ENCODE data around the gene CCDC73.
"Not testable (repeated sequence)": the region's sequence is repeated elsewhere in the genome, so short reads cannot be mapped to it uniquely, and the experiment has no call there.

The CCDC73 gene

DNA sequence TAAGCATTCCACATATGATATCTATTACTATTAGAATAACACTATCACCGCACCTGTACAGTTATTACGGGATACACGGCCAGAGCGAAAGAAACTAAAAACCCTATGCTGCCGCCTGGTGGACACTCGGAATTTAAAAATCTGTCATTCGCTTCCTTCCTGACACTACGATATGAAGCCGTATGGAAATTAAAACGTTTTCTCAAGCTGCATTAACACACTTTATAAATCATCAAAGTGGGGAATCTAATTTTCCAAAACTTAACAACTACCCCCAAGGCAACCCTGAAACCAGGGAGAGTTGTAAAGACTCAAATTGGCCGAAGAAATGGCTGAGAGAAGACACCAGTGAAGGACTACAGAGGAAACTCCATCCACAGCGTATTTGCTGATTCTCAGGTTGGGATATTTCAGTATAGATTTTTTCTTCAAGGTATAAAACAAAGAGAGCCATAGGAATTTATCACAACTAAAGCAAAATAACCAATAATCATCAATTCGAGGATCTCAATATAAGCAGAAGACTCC is 1.4 kb downstream of the CCDC73 start:
- ATAC-seq, result peak; percentile 48 to 53

DNA sequence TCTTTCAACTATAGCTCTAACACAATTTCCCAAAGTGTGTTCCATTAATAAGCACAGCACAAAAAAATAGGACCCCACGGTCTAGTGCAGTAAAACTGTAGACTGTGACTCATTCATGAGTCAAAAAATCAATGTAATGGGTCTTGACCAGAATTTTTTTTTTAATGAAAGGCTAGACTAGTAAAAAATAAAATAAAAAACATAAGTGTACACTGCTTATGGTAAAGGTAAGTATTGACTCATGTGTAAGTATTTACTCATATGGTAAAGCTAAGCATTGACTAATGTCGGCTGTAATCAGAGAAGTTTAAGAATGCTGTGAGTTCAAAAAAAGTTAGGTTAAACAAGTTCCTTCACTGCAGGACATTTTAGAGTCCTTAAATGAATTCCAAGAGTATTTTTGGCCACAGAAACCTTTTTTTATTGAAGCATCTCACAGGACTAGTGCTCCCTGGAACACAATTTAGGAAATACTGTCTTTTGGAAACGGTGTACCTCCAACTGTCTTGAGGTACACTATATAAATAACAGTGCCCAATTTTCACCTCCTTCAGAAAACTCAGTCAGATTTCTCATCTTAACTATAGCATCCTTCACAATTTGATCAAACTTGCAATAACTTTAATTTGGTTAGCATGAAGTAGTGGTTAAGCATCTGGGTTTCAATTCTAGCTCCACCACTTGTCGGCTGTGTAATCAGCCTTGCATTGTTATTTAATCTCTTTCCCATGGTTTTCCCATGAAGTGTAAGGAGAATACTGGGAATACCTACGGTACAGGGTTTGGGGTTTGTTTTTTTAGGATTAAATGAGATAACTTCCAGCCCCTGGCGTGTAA is 2.1 kb downstream of the CCDC73 start:
- ATAC-seq, result peak in 1 of 2 donors; percentile 33

DNA sequence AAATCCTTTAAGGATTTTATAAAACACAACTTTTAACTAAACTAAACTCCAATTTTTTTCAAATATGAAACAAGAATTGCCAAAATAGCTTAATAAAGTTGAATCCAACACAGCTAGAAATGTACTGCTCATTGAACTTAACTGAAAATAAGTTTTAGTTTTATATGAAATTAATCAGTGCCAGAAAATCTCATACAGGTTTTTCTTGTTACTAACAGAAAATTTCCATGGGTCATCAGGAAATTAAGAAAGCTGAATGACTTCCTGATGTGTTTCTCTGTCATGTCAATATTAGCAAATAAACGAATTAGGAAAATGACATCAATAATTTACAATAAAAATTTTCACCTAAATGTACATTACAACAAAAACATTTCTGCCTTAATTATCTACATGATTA is 3.5 kb downstream of the CCDC73 start:
- ATAC-seq, result no peak

GRCh38 chr11:32786811-32787210 is 7.7 kb downstream of the CCDC73 start:
- no peak for ATAC-seq

- no peak for ATAC-seq
Measured at GRCh38 chr11:32785262-32785661, 9.2 kb downstream of the CCDC73 start.

DNA sequence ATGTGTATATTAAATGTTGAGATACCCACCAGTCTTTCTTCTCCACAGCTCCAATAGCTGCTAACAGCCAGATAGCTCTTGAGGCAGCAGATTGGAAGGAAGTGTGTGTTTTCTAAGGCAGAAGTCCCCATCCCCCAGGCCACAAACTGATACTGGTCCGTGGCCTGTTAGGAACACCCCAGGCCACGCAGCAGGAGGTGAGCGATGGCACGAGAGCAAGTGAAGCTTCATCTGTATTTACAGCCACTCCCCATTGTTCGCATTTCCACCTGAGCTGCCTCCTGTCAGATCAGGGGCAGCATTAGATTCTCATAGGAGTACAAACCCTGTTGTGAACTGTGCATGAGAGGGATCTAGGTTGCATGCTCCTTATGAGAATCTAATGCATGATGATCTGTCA is 12.7 kb downstream of the CCDC73 start:
- ATAC-seq, result no peak

DNA sequence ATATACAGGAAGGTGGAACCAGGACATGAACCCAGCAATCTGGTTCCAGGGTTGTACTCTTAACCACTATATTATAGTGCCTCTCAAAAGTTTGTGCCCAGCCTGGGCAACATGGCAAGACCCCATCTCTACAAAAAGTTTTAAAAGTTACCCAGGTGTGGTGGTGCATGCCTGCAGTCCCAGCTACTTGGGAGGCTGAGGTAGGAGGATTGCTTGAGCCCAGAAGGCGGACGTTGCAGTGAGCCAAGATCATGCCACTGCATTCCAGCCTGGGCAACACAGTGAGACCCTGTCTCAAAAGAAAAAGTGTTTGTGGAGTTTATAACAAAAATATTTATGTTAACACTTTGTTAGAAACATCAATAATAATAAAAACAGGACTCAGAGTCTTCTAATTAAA is 13.6 kb downstream of the CCDC73 start:
- ATAC-seq, result not testable (repeated sequence)

DNA sequence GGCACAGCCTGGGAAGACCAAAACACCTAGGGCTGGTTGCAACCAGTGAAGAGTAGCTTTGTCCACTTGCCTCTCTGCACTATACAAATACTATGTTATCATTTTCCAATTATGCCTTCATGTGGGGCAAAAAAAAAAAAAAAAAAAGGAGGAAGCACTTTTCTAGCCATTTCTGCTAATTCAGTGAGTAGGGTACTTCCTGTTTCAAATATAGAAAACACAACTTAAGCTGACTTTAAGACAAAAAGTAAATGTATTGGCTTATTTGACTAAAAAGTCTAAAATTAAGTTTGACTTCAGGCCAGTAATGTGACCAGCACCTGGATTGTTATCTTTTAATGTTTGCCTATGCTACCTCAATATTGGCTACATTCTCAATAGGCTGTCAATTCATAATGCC is 15.3 kb downstream of the CCDC73 start:
- ATAC-seq, result no peak

GRCh38 chr11:32775908-32776307 is 18.6 kb downstream of the CCDC73 start:
- no peak for ATAC-seq

DNA sequence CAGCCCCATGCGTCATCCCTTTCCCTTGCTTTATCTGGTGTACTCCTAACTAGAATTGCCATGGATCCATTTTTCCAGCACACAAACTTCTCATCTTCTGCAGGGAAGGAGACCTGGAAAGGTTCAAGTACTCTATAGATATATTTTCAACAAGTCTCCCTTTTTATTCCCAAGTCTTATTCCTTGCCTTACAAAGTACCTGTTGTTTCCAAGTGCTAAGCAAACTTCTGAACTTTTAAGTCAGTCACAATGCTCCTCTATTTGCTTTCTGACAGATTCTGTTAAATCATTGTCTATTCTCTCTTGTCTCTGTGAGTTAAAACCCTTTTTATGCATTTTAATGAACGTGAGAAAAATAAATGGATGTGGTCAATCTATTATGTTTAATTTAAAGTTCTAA is 20.4 kb downstream of the CCDC73 start:
- ATAC-seq, result no peak

DNA sequence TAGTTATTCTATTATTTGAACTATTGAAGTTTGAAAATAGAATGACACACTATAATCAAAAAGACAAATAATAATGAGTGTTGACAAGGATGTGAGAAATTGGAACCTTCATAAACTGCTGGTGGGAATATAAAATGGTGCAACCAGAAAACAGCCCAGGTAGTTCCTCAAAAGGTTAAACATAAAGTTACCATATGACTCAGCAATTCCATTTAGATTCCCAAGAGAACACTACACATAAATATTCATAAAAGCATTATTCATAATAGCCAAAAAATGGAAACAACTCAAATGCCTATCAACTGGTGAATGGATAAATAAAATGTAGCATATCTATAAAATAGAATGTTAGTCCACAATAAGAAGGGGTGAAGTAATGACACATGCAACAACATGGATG is 21.7 kb downstream of the CCDC73 start:
- ATAC-seq, result no peak

DNA sequence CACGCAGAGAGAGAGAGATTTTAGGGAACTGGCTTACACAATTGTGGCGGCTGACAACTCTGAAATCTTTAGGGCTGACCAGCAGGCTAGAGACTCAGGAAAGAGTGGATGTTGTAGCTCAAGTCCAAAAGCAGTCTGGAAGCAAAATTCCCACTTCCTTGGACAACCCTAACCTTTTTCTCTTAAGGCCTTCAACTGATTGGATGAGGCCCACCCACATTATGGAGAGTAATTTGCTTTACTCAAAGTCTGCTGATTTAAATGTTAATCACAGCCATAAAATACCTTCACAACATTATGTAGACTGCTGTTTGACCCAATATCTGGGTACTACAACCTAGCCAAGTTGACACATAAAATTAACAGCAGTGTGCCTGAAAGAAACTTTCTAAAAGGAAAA is 32.7 kb downstream of the CCDC73 start:
- ATAC-seq, result not testable (repeated sequence)

DNA sequence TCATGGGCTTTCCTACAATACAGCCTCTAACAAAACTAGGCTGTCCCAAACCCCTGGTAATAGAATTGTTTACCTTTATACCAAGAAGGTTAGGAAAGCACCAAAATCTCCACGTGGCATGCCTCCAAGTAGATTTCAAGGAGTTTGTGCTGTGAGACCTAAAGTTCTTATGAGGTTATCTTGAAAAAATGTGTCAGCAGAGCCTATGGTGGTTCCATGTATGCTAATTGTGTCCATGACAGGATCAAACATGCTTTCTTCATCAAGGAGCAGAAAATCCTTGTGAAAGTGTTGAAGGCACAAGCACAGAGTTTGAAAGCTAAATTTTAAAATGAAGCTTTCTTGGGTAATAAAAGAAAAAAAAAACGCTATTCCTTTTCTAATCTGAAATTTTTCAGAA is 36.2 kb downstream of the CCDC73 start:
- no peak for ATAC-seq

- not testable (repeated sequence) for ATAC-seq
Measured at GRCh38 chr11:32753181-32753580, 41.3 kb downstream of the CCDC73 start.

GRCh38 chr11:32752001-32752400 is 42.5 kb downstream of the CCDC73 start:
- ATAC-seq, result no peak

GRCh38 chr11:32751381-32751780 is 43.1 kb downstream of the CCDC73 start:
- ATAC-seq, result no peak

- no peak for ATAC-seq
Measured at GRCh38 chr11:32729976-32730375, 64.5 kb downstream of the CCDC73 start.

DNA sequence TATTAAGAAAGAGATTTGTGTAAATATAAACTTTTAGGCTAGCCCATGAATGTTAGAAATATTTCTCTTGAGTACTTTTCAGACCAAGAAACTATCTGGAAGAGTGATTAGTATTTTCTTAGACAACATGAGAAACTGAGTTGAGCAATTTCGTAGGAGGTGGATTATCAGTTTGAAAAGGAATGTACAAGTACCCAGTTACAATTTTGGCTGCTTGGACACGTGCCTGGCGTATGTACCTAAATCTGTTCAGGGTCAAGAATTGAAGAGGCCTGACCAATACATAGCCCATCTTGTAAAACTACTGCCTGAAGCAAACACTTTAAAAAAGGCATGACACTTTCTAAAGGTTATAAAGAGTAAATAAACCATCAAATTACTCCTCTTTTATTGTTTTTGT is 71.1 kb downstream of the CCDC73 start:
- ATAC-seq, result no peak

DNA sequence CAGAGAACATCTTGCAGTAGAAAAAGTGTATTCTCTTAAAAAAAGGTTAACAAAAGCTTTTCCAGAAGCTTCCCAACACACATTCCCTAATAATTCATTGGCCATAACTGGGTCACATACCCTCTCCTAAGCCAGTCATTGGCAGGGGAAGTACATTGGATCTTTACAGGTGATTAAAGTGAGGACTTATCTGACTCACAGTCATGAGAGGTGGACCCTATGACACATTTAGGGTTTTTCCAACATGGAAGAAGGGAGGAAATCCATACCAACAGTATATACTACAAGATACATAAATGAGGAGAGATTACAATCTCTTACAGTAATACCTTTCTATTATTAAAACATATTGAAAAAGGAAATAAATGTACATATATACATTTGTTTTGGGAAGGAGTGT is 72.2 kb downstream of the CCDC73 start:
- ATAC-seq, result no peak

DNA sequence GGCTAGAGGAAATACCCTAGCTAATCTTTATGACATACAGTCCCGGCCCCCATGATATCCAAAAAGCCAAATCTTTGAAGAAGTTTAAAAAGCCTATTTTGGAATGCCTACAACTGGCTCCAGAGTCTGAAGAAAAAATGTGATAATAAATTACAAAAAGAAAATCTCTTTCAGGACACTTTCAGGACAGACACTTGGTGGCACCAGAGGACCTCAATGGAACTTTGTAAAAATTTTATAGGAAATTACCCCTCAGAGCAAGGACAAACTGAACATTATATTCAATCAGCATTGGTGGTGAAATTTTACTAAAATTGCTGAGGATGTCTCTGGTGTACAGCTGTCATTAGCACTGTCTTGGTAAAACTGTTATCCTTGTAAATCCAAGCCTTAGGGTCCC is 81.0 kb downstream of the CCDC73 start:
- no peak for ATAC-seq

GRCh38 chr11:32708978-32709377 is 85.5 kb downstream of the CCDC73 start:
- not testable (repeated sequence) for ATAC-seq

DNA sequence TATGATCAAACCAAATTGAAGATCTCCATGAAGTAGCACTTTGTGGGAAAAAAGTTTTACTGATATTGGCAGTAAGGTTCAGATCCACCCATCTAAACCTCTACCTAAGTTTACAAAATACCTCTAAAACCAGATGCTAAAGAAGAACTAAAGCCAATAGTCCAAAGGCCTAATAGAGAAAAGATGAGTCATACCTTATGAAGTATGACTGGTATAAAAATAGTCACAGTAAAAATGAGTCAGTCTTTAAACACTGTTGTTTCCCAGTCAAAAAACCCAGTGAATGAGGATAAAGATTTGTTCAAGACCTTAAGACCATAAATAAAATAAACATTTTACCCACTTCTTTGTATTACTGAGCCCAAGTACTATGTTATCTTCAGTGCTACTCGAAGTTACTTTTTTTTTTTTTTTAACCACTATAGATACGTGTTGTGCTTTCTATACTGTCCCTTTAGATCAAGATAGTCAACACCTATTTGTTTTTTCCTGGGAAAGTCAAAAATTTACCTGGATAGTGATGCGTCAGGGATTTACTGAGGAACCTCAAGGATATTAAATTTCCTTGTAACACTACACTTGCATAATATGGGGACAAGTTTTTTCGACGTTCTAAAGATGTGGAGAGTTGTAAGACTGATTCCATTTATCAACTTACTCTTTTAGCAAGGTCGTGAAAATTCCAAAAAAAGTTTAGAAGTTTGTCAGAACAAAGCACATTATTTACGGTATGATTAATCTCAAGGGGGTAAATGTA is 87.3 kb downstream of the CCDC73 start:
- ATAC-seq, result peak; percentile 53 to 69

- ATAC-seq, result no peak
Measured at GRCh38 chr11:32705309-32706033, 89.0 kb downstream of the CCDC73 start.

Measured in activated CD4-positive, CD25-positive, alpha-beta regulatory T cell treated with anti-CD3 and anti-CD28 coated beads, Interleukin-2, amount 50 U/mL, for 24 hours (primary cell).